AG04450 (cell line): ENCODE measurements around the gene RAB27A. TPM values are rescaled to one million over a fixed set of nuclear protein-coding genes. Genes with fewer than 3 reads are reported as not detected.
"Not testable (repeated sequence)": the region's sequence is repeated elsewhere in the genome, so short reads cannot be mapped to it uniquely, and the experiment has no call there.

Source experiments
- CTCF ChIA-PET: fragments of 300-600, 350-600 bp; formaldehyde crosslinking; extraction: SDS; loops from one replicate; lab custom pipeline; 2022; ENCODE audit warnings: antibody characterized with exemption, inconsistent platforms; lab: Charles Lee
- POLR2A ChIA-PET: fragments of 350-600 bp; formaldehyde crosslinking; extraction: SDS; loops from one replicate; lab custom pipeline; 2021; ENCODE audit warnings: antibody characterized with exemption, inconsistent platforms; lab: Yijun Ruan, JAX
- DNase-seq: peaks from one replicate; pipeline ENCODE4 v3.0.0-alpha.2; 2011; ENCODE audit warnings: low read depth, low spot score
- H3K27ac ChIP-seq: one replicate; pipeline ENCODE4 v1.5.1; 2012; ENCODE audit warnings: low read depth, low read length, control low read depth
- H3K27me3 ChIP-seq: one replicate; pipeline ENCODE4 v1.6.0; 2012; ENCODE audit warnings: low read length; ENCODE audit not compliant: control insufficient read depth, insufficient read depth
- H3K4me3 ChIP-seq: 2 replicates; pipeline ENCODE4 v1.5.1; 2011; ENCODE audit warnings: mild to moderate bottlenecking, low read depth, low read length, control low read depth
- H3K9me3 ChIP-seq: 2 replicates; pipeline ENCODE4 v1.5.1; 2012; ENCODE audit warnings: low read length; ENCODE audit not compliant: control insufficient read depth, insufficient read depth
- CTCF ChIP-seq: IDR thresholded peaks from 2 replicates; pipeline ENCODE4 v1.5.1; 2011; ENCODE audit warnings: low read depth, low read length, control low read depth, inconsistent platforms
- polyA plus RNA-seq: library from polyadenylated mRNA; depleted of rRNA; stranded (reverse); fragments of >200 nt; gene quantifications from 2 replicates; pipeline ENCODE4 v1.2.3, GENCODE V29; 2011

Gene RAB27A
- polyA plus RNA-seq, 1 experiment, result 34.8 TPM

GRCh38 chr15:55288006-55288717 lies 1.5 kb downstream of the RAB27A start:
- no peak for DNase-seq
- POLR2A ChIA-PET, result no interaction called here
- Histone ChIP-seq H3K27me3 (no peaks in the 10 kb centered on the region), H3K4me3 (peak overlapping the region; percentile 90; the same call in 1 of the 2 replicates), H3K27ac (no peak overlapping the region), H3K9me3 (no peaks in the 10 kb centered on the region)
- no peak for TF ChIP-seq CTCF
- CTCF ChIA-PET, result interaction anchor here (0.7 to 2.1 kb wide), 4 partner anchors 69 to 1163 kb away, joined by 3 to 12 read pairs (median 4); no protein-coding TSS in a partner anchor

- H3K27ac ChIP-seq, H3K4me3 ChIP-seq, DNase-seq, POLR2A ChIA-PET, H3K27me3 ChIP-seq, H3K9me3 ChIP-seq: not testable (repeated sequence)
- CTCF ChIA-PET, result interaction anchor here (0.5 to 2.1 kb wide), 4 partner anchors 67 to 1177 kb away, joined by 3 to 12 read pairs (median 3); no protein-coding TSS in a partner anchor
Measured at GRCh38 chr15:55286442-55287189, 3.0 kb downstream of the RAB27A start.

- POLR2A ChIA-PET, result no interaction called here
- Histone ChIP-seq H3K27me3 (no peaks in the 10 kb centered on the region), H3K27ac (no peak overlapping the region), H3K4me3 (no peak overlapping the region), H3K9me3 (no peaks in the 10 kb centered on the region)
- TF ChIP-seq CTCF, result no peak
- no peak for DNase-seq
- CTCF ChIA-PET, result interaction anchor here (0.6 kb wide), 1 partner anchor 67 kb away, joined by 3 read pairs; no protein-coding TSS in a partner anchor
Measured at GRCh38 chr15:55284426-55284825, 5.2 kb downstream of the RAB27A start.

- no peak overlapping the region for H3K27ac ChIP-seq
- H3K4me3 ChIP-seq, result no peak overlapping the region
- ChIA-PET CTCF (interaction anchor here (0.6 kb wide), 1 partner anchor 66 kb away, joined by 3 read pairs; no protein-coding TSS in a partner anchor), POLR2A (no interaction called here)
- TF ChIP-seq CTCF, result no peak
- no peaks in the 10 kb centered on the region for H3K9me3 ChIP-seq
- DNase-seq, result no peak
- H3K27me3 ChIP-seq, result no peaks in the 10 kb centered on the region
Measured at GRCh38 chr15:55283379-55284147, 6.0 kb downstream of the RAB27A start.

- H3K9me3 ChIP-seq, result no peaks in the 10 kb centered on the region
- no peak for DNase-seq
- H3K27me3 ChIP-seq, result no peaks in the 10 kb centered on the region
- H3K27ac ChIP-seq, result peak overlapping the region; percentile 58
- ChIA-PET POLR2A (interaction anchor here (1.1 kb wide), 2 partner anchors 15 to 61 kb away, joined by 3 to 4 read pairs; no protein-coding TSS in a partner anchor), CTCF (interaction anchor here (0.6 to 1.3 kb wide), 4 partner anchors 9 to 65 kb away, joined by 4 to 12 read pairs (median 6); no protein-coding TSS in a partner anchor)
- no peak for TF ChIP-seq CTCF
- no peak overlapping the region for H3K4me3 ChIP-seq
Measured at GRCh38 chr15:55282284-55282833, 7.3 kb downstream of the RAB27A start.
